ENCODE data around the gene TMEM205. TPM values are rescaled to one million over a fixed set of nuclear protein-coding genes. Genes with fewer than 3 reads are reported as not detected.
"Not testable (repeated sequence)": the region's sequence is repeated elsewhere in the genome, so short reads cannot be mapped to it uniquely, and the experiment has no call there.

Gene TMEM205
- total RNA-seq, 2 experiments from 2014 or later = 23.6 to 29.6 TPM

GRCh38 chr19:11355160-11356073 lies 9.3 kb upstream of the TMEM205 start, which contains the start of gene PLPPR2:
Gene PLPPR2 (plus strand): TSS chr19:11355432. CDS start chr19:11357674, 2,242 bp downstream.
- peak; percentile 85 for DNase-seq
- Mint-ChIP-seq H3K4me3 (peak within 1 kb of the TSS; percentile 8), H3K9me3 (ENCODE audit: insufficient read depth) (no peaks in the 10 kb centered on the region), H3K27ac (no peak within 1 kb of the TSS), H3K4me1 (ENCODE audit: low read depth) (peaks cover 13% of the 10 kb centered on the region), H3K36me3 (ENCODE audit: low read depth) (no peaks in the 10 kb centered on the region), H3K27me3 (ENCODE audit: low read depth) (peaks cover 10% of the 10 kb centered on the region)
- ATAC-seq = peak; percentile 91
- ChIA-PET CTCF (no interaction called here), POLR2A (no interaction called here)

- H3K4me1 Mint-ChIP-seq (ENCODE audit: low read depth) = peaks cover 13% of the 10 kb centered on the region
- ATAC-seq; H3K4me3 Mint-ChIP-seq; DNase-seq; H3K27ac Mint-ChIP-seq; CTCF ChIA-PET; H3K9me3 Mint-ChIP-seq (ENCODE audit: insufficient read depth); H3K36me3 Mint-ChIP-seq (ENCODE audit: low read depth); H3K27me3 Mint-ChIP-seq (ENCODE audit: low read depth): not testable (repeated sequence)
- POLR2A ChIA-PET = interaction anchor here (0.6 kb wide), 2 partner anchors 95 to 98 kb away, joined by 3 read pairs; no protein-coding TSS in a partner anchor
These were observed 8.0 kb upstream of the TMEM205 start for GRCh38 chr19:11354102-11354501.

DNA sequence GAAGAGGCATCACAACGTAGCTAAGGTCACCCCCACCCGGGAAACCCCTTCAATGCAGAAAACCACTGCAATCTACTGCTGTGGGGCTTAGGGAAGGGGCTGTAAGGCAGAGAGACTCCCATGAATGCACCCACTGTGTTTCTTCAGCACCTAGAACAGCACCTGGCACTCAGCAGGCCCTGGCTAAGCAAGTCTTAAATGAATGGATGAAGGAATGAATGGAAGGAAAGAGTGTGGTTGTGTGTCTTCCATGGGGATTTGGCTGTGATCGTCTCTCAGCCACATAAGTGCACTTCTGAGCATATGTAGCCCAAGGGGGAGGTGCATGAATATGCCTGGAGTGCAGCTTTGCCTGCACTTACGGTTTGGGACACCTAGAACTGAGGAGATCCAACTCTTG lies 3.1 kb upstream of the TMEM205 start:
- Mint-ChIP-seq H3K4me3 (no peak overlapping the region), H3K36me3 (ENCODE audit: low read depth) (peaks cover 7% of the 10 kb centered on the region), H3K9me3 (ENCODE audit: insufficient read depth) (peaks cover 6% of the 10 kb centered on the region), H3K4me1 (ENCODE audit: low read depth) (peaks cover 26% of the 10 kb centered on the region), H3K27ac (no peak overlapping the region), H3K27me3 (ENCODE audit: low read depth) (no peaks in the 10 kb centered on the region)
- CTCF ChIA-PET = no interaction called here
- POLR2A ChIA-PET = interaction anchor here (0.8 to 1.1 kb wide), 2 partner anchors 9 to 25 kb away, joined by 3 to 4 read pairs; partner anchors contain the start of gene SWSAP1
- DNase-seq = no peak
- no peak for ATAC-seq

- Mint-ChIP-seq H3K36me3 (ENCODE audit: low read depth) (peaks cover 7% of the 10 kb centered on the region), H3K4me3 (peak overlapping the region; percentile 85), H3K27me3 (ENCODE audit: low read depth) (no peaks in the 10 kb centered on the region), H3K27ac (no peak overlapping the region), H3K4me1 (ENCODE audit: low read depth) (peaks cover 26% of the 10 kb centered on the region), H3K9me3 (ENCODE audit: insufficient read depth) (peaks cover 6% of the 10 kb centered on the region)
- ATAC-seq (no peak), DNase-seq (no peak)
- POLR2A ChIA-PET = no interaction called here
- CTCF ChIA-PET = interaction anchor here (1.3 to 3.2 kb wide), 4 partner anchors 10 to 36 kb away, joined by 4 to 20 read pairs (median 5); no protein-coding TSS in a partner anchor
These were observed 1.5 kb upstream of the TMEM205 start for GRCh38 chr19:11347546-11348039.

DNA sequence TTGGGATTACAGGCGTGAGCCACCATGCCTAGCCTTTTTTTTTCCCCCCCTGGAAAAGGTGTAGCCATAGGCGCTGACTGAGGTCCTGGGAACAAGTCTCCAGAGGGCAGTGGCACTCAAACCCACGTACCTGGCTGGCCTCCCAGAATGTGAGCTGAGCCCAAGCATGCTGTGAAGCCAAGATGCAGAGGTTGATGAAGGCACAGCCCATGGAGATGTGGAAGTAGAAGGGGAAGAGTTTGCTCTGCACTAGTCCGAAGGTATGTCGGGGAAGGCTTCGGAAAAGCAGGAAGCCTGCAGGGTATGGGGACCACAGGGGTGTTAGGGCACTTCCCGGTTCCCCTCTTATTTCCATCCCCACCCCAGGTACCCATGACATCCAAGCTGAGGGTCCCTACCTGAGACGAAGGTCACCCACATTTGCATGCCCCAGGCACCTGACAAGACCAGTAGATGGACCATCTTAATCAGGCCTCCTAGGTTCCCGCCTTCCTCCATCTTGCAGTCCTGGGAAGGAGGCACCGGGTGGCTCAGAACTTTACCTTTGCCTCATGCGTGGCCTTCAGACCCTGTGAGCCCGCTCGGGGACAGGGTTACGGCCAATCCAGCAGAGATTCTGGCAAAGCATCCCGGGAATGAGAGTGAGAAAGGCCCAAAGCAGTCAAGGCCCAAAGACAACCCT lies 805 bp downstream of the TMEM205 start:
- no peak for ATAC-seq
- H3K36me3 Mint-ChIP-seq (ENCODE audit: low read depth) = peaks cover 13% of the 10 kb centered on the region
- ChIA-PET POLR2A (interaction anchor here (2.1 kb wide), 1 partner anchor 30 kb away, joined by 12 read pairs; the partner anchor contains the start of gene SWSAP1), CTCF (interaction anchor here (1.0 to 3.2 kb wide), 4 partner anchors 29 to 51 kb away, joined by 3 to 20 read pairs (median 8); partner anchors contain the start of gene SWSAP1)
- peak overlapping the region; percentile 85 for H3K4me3 Mint-ChIP-seq
- H3K9me3 Mint-ChIP-seq (ENCODE audit: insufficient read depth) = peaks cover 6% of the 10 kb centered on the region
- peak overlapping the region; percentile 92 for H3K27ac Mint-ChIP-seq
- H3K27me3 Mint-ChIP-seq (ENCODE audit: low read depth) = no peaks in the 10 kb centered on the region
- DNase-seq = no peak
- H3K4me1 Mint-ChIP-seq (ENCODE audit: low read depth) = peaks cover 26% of the 10 kb centered on the region

DNA sequence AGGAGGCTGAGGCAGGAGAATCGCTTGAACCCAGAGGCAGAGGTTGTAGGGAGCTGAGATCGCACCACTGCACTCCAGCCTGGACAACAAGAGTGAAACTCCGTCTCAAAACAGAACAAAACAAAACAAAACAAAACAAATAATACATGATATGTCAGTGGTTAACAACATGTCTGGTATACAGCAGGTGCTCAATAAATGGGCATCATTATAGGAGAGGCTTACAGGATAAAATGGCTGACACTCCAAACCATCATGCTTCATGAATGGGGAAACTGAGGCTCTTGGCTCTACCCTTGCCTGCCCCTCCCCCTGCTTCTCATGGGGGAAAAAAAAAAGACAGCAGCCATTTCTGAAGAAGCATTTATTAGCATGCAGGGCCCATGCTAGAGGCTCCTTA lies 3.6 kb downstream of the TMEM205 start:
- ChIA-PET CTCF (no interaction called here), POLR2A (interaction anchor here (0.6 kb wide), 1 partner anchor 23 kb away, joined by 3 read pairs; no protein-coding TSS in a partner anchor)
- H3K4me1 Mint-ChIP-seq (ENCODE audit: low read depth) = peaks cover 46% of the 10 kb centered on the region
- no peak overlapping the region for H3K27ac Mint-ChIP-seq
- peaks cover 6% of the 10 kb centered on the region for H3K36me3 Mint-ChIP-seq (ENCODE audit: low read depth)
- DNase-seq = no peak
- ATAC-seq = no peak
- no peak overlapping the region for H3K4me3 Mint-ChIP-seq
- H3K27me3 Mint-ChIP-seq (ENCODE audit: low read depth) = no peaks in the 10 kb centered on the region
- no peaks in the 10 kb centered on the region for H3K9me3 Mint-ChIP-seq (ENCODE audit: insufficient read depth)

DNA sequence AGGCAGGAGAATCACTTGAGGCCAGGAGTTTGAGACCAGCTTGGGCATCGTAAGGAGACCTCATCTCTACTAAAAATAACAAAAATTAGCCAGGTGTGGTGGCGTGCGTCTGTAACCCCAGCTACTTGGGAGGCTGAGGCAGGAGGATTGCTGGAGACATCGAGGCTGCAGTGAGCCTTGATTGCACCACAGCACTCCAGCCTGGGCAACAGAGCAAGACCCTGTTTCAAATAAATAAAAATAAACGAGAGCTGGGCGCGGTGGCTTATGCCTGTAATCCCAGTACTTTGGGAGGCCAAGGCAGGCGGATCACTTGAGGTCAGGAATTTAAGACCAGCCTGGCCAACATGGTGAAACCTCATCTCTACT lies 6.0 kb downstream of the TMEM205 start:
- peak overlapping the region; percentile 61 for H3K4me3 Mint-ChIP-seq

DNA sequence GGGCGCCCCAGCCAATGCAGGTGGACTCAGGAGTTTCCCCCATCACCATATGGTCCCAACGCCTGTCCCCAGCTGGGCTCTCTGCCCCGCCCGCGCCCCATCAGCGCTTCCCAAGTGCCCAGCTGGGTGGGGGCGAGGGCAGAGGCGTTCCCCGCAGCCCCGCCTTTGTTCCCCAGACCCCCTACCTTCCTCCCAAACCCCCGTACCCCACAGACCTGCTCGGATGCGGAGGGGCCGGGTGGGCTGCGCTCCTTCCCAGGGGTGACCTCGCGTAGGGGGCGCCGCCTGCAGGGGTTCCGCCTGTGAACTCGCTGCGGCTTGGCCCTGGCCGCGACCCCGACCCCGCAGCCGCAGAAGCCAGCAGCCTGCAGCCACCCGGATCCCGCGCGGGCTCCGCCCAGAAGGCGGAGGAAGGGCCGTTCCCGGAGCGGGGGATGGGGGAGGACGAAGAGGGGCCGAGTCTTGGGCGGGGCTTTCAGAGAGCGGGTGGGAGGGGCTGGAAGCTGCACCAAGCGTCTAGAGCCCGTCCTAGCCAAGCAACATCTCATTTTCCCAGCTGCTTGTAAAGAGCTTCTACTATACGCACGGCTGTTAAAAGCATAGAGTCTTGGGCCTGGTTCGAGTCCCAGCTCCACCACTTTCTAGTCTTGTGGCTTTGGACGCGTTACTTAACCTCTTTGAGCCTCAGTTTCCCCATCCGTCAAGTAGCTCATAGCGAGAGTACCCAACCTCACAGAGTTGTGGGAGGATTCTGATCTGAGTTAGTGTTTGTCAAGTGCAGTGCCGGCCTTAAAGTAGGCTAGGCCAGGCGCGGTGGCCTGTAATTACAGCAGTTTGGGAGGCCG lies 6.6 kb downstream of the TMEM205 start, which contains the start of gene RAB3D:
Gene RAB3D, minus strand, starts transcription at position 404 of the 845 bp plus-strand sequence. CDS start 2,258 bp downstream, outside the sequence.
- Mint-ChIP-seq H3K4me1 (ENCODE audit: low read depth) (peaks cover 31% of the 10 kb centered on the region), H3K36me3 (ENCODE audit: low read depth) (peaks cover 25% of the 10 kb centered on the region), H3K4me3 (peak within 1 kb of the TSS; percentile 73), H3K27ac (no peak within 1 kb of the TSS), H3K27me3 (ENCODE audit: low read depth) (no peaks in the 10 kb centered on the region), H3K9me3 (ENCODE audit: insufficient read depth) (no peaks in the 10 kb centered on the region)
- ATAC-seq (peak; percentile 92), DNase-seq (peak; percentile 89)
- POLR2A ChIA-PET = interaction anchor here (0.6 to 1.2 kb wide), 5 partner anchors 8 to 42 kb away, joined by 3 to 7 read pairs (median 3); partner anchors contain the start of gene SWSAP1
- CTCF ChIA-PET = interaction anchor here (0.9 to 1.5 kb wide), 5 partner anchors 15 to 143 kb away, joined by 3 to 6 read pairs (median 4); no protein-coding TSS in a partner anchor

More for the DNA sequence above, 6.0 kb downstream of the TMEM205 start:
- H3K27me3 Mint-ChIP-seq (ENCODE audit: low read depth); DNase-seq; H3K9me3 Mint-ChIP-seq (ENCODE audit: insufficient read depth); H3K27ac Mint-ChIP-seq; ATAC-seq: not testable (repeated sequence)
- CTCF ChIA-PET = interaction anchor here (0.9 to 1.5 kb wide), 5 partner anchors 16 to 142 kb away, joined by 3 to 6 read pairs (median 4); no protein-coding TSS in a partner anchor
- POLR2A ChIA-PET = interaction anchor here (0.6 to 1.2 kb wide), 4 partner anchors 9 to 41 kb away, joined by 3 to 7 read pairs (median 4); partner anchors contain the start of gene SWSAP1
- peaks cover 32% of the 10 kb centered on the region for H3K4me1 Mint-ChIP-seq (ENCODE audit: low read depth)
- H3K36me3 Mint-ChIP-seq (ENCODE audit: low read depth) = peaks cover 22% of the 10 kb centered on the region

GRCh38 chr19:11338569-11339253 lies 7.4 kb downstream of the TMEM205 start:
- no peak overlapping the region for H3K27ac Mint-ChIP-seq
- CTCF ChIA-PET = interaction anchor here (1.5 kb wide), 1 partner anchor 42 kb away, joined by 6 read pairs; no protein-coding TSS in a partner anchor
- no peak for ATAC-seq
- POLR2A ChIA-PET = interaction anchor here (0.9 to 1.0 kb wide), 2 partner anchors 15 to 16 kb away, joined by 3 read pairs; no protein-coding TSS in a partner anchor
- peaks cover 28% of the 10 kb centered on the region for H3K4me1 Mint-ChIP-seq (ENCODE audit: low read depth)
- H3K4me3 Mint-ChIP-seq = peak overlapping the region; percentile 73
- DNase-seq = no peak
- H3K36me3 Mint-ChIP-seq (ENCODE audit: low read depth) = peaks cover 28% of the 10 kb centered on the region
- H3K9me3 Mint-ChIP-seq (ENCODE audit: insufficient read depth) = no peaks in the 10 kb centered on the region
- no peaks in the 10 kb centered on the region for H3K27me3 Mint-ChIP-seq (ENCODE audit: low read depth)

- no peaks in the 10 kb centered on the region for H3K9me3 Mint-ChIP-seq (ENCODE audit: insufficient read depth)
- peaks cover 28% of the 10 kb centered on the region for H3K4me1 Mint-ChIP-seq (ENCODE audit: low read depth)
- DNase-seq = no peak
- ChIA-PET POLR2A (interaction anchor here (0.9 kb wide), 1 partner anchor 15 kb away, joined by 3 read pairs; no protein-coding TSS in a partner anchor), CTCF (interaction anchor here (1.4 kb wide), 1 partner anchor 9 kb away, joined by 4 read pairs; no protein-coding TSS in a partner anchor)
- ATAC-seq = no peak
- H3K36me3 Mint-ChIP-seq (ENCODE audit: low read depth) = peaks cover 28% of the 10 kb centered on the region
- H3K27me3 Mint-ChIP-seq (ENCODE audit: low read depth) = no peaks in the 10 kb centered on the region
- peak overlapping the region; percentile 39 for H3K27ac Mint-ChIP-seq
- H3K4me3 Mint-ChIP-seq = no peak overlapping the region
These were observed 7.9 kb downstream of the TMEM205 start for GRCh38 chr19:11338121-11338520.
